HG03039 (cell line): ENCODE measurements around the gene DIAPH1.
"Not testable (repeated sequence)": the region's sequence is repeated elsewhere in the genome, so short reads cannot be mapped to it uniquely, and the experiment has no call there.

Experiments
- ATAC-seq: cut with Tn5 transposase; IDR thresholded peaks from one replicate; pipeline ENCODE4 v1.9.1; 2021; ENCODE audit warnings: mild to moderate bottlenecking, moderate library complexity; ENCODE audit not compliant: unreplicated experiment

The DIAPH1 gene

DNA sequence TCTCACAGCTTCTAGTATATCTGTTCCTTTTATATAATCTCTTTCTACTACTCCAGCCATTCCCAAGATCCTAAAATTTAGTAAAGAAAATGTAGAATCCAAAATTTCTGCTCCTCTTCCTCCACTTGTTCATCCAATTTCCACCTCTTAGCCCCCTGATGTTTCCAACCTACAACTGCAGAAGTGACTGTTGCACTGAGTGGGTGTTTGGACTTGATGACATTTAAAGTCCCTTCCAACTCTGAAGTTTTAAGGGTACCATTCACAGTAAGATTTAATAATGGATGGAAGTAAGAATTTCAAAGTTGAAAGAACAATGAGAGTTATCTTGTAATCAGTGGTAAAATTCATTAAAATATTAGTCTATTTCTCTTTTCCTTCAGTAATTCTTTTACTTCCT lies 5.5 kb downstream of the DIAPH1 start:
- no peak for ATAC-seq

DNA sequence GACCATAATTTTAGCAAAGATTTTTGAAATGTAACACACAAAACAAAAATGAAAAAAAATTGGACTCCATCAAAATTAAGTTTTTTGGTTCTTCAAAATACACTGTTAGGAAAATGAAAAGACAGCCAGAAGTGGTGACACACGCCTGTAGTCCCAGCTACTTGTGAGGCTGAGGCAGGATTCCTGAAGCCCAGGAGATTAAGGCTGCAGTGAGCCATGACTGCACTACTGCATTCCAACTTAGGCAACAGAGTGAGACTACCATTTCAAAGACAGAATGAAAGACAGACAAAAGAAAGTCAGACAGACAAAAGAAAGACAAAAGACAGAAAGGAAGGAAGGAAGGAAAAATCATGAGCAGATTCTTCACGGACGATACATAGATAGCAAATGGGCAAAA lies 7.5 kb downstream of the DIAPH1 start:
- ATAC-seq = no peak

DNA sequence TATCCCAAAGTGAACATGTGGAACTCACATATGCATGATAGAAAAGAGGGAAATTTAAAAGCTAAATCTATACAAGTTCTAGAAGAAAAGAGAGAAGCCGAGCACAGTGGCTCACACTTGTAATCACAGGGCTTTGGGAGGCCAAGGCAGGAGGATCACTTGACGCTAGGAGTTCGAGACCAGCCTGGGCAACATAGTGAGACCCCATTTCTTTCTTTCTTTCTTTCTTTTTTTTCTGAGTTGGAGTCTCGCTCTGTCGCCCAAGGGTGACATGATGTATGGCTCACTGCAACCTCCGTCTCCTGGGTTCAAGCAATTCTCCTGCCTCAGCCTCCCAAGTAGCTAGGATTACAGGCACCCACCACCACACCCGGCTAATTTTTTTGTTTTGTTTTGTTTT lies 8.9 kb downstream of the DIAPH1 start:
- ATAC-seq = not testable (repeated sequence)

DNA sequence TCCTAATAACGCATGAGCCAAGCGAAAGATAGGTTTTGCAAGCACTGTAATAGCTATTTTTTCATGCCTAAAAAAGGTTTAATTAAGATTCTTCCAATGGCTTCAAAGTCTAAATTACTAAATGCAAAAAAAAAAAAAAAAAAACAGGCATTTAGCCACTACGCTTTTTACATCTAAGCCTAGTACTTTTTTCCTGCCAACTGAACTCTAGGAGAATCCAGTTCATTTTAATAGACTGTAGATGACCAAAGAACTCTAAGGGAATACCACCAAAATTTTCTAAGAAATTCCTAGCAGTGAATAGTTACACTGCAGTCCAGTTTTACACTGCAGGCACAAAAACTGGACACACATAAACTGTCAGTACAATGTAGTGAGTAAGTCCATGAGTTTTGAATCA lies 9.8 kb downstream of the DIAPH1 start:
- no peak for ATAC-seq

DNA sequence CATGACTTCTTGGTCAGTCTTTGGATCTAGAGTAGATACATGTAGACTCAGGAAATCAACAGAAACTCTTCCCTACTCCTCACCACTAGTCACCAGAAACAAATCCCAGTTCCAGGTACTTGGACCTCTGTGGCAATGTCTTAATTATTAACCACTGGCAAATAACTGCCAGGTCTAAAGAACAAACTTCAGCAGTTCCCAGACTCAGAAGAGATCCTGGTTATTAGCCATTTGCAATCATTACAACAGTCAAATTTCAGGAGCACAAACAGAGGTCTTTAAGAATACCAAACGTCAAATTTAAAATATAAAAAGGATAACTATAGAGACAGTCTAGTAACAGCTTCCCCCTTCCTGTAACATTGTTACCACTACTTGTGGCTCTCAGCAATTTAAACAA lies 10.2 kb downstream of the DIAPH1 start:
- ATAC-seq = no peak

DNA sequence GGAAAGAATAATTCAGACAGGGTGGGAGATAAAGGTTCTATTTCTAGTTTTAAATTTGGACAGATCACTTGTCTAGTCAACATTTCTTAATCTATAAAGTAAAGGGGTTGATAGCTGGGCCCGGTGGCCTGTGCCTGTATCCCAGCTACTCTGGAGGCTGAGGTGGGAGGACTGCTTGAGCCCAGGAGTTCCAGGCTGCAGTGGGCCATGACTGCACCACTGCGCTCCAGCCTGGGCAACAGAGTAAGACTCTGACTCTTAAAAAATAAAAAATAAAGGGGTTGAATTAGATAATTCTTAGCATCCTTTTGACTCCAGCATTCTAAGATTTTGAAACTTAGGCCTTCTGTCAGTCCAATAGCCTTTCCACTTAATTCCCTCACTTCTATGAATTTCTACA lies 10.8 kb downstream of the DIAPH1 start:
- no peak for ATAC-seq

DNA sequence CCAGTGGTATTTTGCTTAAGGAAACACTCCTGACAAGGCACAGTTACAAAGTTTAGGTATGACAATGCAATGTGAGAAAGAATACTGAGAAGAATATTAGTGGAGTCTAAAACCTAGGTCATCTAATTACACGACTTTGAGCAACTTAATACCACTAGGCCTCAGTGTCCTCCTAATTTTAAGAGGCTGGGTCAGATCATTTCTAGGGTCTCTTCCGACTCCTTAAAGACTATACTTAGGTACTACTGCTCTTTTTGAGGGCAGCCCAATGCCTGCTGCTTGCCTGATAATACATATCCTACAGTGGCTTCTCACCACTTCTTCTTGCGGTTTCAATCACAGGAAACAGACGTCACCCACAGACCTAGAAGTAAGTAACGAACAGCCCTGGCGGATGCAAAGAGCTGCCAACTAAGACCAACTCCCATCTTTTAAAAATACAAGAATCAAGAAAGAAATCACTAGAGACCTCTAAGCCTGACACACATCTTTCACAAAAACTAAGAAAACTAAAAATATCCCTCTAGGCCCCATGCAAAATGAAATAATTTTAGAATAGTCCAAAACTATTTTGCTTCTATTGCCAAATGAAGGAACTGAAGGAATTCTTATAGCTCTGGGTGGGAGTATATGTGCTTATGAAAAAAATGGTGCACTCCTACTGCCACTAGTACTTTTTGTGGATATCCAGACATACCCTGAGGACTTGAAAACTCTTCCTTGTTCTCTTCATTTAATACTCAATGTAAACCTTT lies 13.1 kb downstream of the DIAPH1 start:
- ATAC-seq = peak; percentile 94

DNA sequence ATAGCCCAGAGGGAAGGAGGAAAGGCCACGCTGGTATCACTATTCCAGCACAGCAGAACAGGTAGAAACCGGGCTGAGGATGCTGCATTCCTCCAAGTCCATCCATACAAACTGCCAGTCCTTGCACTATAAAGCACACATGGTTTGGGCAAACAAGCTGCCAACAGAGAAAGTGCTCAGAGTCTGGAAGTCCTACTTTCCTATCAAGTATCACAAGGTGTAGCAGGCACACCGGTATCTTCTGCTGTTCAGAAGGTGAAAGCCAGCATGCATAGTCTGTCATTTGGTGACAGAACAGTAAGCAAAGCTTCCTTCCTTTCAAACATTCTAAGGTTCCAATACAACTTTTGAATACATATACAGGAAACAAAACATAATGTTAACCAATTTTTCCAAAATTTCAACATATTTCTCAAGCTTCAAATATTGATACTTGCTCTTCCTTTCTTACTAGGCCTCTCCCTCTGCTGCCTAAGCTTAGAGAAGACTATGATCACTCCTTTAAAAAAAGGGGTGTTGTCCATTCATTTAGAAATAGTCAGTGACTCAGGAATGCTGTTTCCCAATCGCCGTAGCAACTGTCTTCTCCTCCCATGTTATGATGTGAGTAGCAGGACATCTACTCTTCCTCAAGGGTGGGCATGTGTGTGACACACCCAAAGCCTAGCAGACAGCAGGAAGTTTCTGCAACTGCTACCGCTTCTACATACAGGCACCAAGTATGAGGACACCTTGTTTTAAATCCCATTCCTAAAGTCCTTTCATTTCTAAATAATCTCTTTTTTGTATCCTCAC lies 14.7 kb downstream of the DIAPH1 start:
- ATAC-seq = no peak

DNA sequence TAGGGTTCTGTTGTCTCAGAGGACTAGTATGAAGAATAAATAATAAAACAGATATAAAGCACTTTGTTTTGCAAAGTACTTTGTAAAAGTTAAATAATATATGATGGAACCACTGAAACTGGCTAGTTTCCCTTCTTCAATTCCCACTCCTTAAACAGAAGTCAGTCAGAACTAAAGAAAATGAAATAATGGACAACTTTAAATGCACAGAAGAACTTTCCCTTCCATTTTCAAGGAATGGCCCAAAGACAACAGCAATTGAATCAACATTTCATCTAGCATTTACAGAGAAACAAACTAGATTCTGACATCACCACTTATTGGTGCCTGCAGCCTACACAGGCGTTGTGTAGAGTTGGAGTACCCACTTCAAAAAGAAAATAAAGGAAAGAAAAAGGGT lies 16.2 kb downstream of the DIAPH1 start:
- ATAC-seq = no peak

DNA sequence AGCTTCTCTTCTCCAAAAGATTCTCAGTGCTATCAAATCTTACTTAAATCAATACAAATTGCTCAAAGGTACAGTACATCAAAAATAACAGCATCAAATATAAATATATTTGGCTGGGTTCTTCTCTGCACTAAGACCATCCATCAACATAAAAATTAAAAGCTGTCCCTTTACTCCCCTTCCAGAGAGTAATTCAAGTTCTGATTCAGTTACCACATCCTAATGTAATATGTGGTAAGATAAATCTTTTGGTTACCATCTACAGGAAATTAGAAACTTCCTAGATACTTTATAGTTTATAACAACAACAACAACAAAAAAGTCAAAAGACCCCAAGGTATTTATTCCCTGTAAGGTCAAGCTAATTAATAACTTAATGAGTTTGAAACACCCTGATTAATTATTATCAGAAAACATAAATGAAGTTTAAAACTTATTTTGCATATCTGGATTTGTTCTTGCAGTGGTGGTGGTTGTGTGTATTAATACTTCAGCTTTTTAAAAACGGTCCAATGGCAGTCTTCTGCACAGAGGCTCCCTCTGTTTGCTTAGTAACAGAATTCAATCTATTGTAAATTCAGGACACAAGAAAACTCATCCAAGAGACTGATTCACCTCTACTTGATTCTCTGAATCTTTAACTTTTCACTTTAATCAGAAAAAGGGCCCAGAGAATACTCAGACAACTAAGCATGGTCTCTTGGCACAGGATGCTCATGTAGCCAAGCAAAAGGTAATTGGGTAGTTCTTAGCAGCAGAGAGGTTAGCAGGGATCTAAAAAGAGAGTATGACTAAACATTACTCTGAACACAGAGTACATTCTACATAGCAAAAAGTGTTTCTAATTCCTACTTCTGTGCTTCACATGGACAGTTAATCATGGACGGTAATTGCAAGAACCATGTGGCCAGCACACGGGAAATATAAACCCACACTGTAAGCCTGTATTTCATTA lies 20.1 kb downstream of the DIAPH1 start:
- ATAC-seq = no peak

DNA sequence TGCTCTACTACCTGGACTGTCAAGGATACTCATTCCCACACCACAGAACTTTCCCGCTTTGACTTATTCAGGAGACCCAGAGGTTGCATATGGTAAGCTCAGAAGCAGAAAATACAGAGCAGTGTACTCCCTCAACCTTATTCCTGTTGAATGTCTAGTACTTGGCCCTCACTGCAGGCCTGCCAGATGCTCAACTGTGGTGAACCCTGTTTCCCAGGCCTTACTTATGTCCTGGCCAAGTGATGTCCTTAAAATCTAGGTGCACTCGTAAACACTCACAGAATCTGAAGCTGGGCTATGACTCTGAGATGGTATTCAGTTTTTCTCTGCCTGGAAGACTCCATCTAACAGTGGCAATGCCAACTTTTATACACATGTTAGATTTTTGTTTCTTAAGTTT lies 21.0 kb downstream of the DIAPH1 start:
- ATAC-seq = no peak

DNA sequence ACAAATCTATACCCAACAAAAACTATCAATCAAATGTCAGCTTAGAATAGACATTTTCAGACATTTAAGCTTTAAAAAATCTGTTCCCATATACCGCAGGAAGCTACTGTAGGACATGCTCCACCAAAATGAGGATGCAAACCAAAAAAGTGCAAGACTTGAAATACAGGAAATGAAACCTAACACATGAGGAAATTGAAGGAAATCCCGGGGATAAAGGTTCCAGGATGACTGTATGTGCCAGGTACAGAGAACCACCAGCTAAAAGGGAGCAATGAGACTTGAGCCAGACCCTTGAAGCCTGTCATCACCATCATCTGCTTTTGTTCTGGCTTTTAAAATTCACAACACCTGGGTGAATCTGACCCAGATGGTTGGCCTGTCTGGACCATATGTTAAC lies 21.4 kb downstream of the DIAPH1 start:
- no peak for ATAC-seq

DNA sequence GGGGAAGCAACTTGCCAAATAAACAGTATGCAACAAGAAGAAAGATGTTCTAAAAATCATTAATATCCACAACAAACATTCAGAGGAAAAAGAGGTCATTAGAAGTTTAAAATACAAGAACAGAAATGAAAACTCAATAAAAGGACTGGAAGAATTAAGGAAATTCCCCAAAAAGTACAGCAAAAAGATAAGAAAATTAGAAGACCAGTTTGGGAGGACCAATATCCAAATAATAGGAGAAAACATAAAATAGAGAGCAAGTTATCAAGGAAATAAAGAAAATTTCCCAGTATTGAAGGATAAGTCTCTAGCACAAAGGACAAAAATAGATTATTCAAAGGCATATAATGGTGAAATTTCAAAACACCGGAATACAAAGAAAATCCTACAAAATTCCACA lies 21.9 kb downstream of the DIAPH1 start:
- no peak for ATAC-seq

DNA sequence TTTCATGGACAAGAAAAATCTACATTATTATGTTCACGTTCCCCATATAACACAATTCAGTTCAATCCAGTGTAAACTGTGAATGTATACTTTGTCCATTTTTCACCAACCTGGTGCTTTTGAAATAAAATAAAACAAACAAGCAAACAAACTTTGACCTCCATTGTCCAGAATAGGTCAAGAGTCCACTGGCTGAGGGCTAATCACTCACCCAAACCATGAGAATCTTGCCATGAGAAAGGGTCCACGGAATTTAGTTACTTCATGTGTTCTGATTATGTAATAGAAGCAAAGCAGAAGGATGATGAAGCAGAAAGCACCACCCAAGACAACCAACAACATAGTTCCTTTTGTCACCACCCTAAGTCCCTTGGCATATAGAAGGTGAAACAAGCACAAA lies 28.7 kb downstream of the DIAPH1 start:
- ATAC-seq = no peak

DNA sequence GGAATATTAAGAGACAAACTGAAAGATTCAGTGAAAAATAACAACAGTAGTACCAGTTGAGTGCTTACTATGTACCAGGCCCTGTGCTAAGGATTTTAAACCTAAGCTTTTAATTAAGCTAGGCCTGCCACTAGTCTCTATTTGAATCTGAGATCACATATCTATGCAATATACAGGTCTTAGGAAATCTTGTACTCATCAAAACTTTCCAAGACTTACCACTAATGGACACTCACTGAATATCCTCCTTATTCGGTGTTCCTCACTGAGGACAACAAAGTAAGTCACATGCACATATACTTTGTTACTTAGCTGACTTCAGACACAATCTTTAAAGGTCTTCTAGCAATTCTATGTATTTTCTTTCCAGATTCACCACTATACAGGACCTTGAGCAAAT lies 32.6 kb downstream of the DIAPH1 start:
- ATAC-seq = no peak

DNA sequence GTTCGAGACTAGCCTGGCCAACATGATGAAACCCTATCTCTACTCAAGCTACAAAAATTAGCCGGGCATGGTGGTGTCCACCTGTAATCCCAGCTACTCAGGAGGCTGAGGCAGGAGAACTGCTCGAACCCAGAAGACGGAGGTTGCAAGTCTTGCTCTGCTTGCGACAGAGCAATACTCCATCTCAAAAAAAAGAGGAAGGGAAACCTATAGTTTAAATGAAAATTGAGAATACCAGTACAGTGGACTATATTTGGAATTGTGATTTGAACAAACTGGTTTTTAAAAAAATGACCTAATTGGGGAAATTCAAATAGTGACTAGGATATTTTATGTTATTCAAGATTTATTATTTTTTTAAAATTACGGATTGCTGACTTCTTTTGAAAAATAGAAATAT lies 33.2 kb downstream of the DIAPH1 start:
- no peak for ATAC-seq

DNA sequence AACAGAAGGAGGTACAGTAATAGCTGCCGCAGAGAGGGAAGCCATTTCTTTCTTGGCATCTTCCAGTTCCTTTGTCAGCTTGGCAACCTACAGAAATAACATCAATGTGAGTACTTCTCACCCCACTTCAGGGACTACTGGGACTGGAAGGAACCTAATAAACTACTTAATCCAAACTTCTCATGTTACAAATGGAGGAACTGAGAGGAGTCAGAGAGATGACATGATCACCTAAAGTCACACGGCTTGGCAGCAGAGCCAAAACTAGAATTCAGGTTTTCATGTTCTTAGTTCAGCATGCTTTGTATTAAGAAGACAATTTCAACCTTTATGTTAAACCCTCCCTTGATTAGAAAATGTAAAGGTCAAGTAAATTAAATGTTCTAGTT lies 44.7 kb downstream of the DIAPH1 start:
- ATAC-seq = no peak

DNA sequence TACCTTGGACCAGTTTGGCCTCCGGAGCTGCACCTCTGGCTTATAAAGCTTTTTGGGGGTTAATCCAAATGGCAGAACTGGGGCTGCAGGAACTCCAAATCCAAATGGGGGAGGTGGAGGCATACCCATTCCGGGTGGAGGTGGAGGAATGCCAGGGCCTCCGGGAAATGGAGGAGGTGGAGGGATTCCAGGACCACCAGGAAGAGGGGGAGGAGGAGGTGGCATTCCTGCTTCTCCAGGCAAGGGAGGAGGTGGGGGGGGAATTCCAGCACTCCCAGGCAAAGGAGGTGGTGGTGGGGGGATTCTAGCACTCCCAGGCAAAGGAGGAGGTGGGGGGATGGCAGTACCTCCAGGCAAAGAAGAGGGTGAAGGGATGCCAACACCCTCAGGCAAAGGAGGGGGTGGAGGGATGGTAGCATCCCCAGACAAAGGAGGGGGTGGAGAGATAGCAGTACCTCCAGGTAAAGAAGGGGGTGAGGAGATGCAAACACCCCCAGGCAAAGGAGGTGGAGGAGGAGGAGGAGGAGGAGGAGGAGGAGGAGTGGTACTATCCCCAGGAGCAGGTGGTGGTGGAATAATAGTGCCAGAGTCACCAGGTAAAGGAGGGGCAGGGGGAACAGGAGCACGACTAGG lies 45.2 kb downstream of the DIAPH1 start:
- no peak for ATAC-seq

DNA sequence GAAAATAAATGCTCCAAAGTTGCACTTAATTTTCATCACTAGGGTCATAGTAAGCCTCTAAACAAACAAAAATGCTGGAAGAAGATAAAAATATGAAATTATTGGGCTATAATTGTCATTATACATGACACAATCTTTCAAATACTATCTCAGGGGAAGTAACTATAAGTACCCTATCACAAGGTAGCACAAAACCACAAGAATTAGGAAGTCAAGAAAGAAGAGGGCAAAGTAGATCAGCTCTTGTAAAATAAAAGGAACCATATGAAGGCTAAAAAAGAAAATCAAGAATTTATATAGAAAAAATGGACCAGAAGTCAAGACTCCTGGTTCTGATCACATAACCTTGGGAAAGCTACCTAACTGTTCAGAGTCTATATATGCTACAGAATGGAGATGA lies 48.1 kb downstream of the DIAPH1 start:
- no peak for ATAC-seq

DNA sequence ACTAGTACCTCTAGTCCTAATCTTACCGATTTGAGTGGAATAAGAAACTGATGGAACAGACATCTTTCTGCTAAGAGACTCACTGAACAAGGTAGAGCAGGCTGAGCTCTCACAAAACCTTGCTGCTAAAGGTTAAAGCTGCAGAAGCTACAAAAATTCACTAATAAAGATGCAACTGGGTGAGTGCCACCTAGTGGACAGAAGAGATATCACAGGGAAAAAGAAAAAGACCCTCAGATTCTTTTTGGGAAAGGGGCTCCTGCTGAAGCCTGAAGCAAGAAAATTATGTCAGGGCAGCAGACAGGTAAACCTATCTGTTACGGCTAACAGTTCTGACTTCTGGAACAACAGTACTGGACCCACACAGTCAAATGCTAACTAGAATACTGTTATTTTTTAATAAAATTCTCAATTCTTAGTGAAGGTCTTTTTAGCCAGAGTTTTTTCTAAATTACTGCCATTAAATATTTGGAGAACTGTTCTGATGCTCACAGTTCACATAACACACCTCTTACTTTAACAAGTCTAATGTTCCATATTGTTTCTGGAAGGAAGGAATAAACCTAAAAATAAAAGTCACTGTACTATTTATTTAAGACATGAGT lies 51.2 kb downstream of the DIAPH1 start:
- ATAC-seq = no peak
